NCI-H2171 treated with DMSO at 0.1 percent for 48 hours (cell line): Measurements from ENCODE around the gene AK5.

Source experiments
- DNase-seq: peaks from one replicate; lab custom pipeline; 2025; lab: John Stamatoyannopoulos, UW

The AK5 gene

GRCh38 chr1:77281491-77282186 is at the start of gene AK5:
Gene AK5 (plus strand): TSS chr1:77282019. CDS start chr1:77282314, 295 bp downstream.
- peak; percentile 69 for DNase-seq

GRCh38 chr1:77232829-77233228 is 49.0 kb upstream of the AK5 start:
- no peak for DNase-seq

- DNase-seq = no peak
These were observed 47.7 kb upstream of the AK5 start for GRCh38 chr1:77234096-77234495.

- no peak for DNase-seq
These were observed 46.9 kb upstream of the AK5 start for GRCh38 chr1:77234943-77235342.

GRCh38 chr1:77238462-77238861 is 43.4 kb upstream of the AK5 start:
- no peak for DNase-seq

- no peak for DNase-seq
These were observed 42.5 kb upstream of the AK5 start for GRCh38 chr1:77239311-77239710.

- DNase-seq = no peak
These were observed 36.0 kb upstream of the AK5 start for GRCh38 chr1:77245830-77246229.

- DNase-seq = no peak
These were observed 31.7 kb upstream of the AK5 start for GRCh38 chr1:77250126-77250525.

GRCh38 chr1:77253211-77253610 is 28.6 kb upstream of the AK5 start:
- DNase-seq = no peak

- no peak for DNase-seq
These were observed 18.1 kb upstream of the AK5 start for GRCh38 chr1:77263708-77264107.

GRCh38 chr1:77265180-77265579 is 16.6 kb upstream of the AK5 start:
- DNase-seq = no peak

- no peak for DNase-seq
These were observed 14.8 kb upstream of the AK5 start for GRCh38 chr1:77267035-77267434.

GRCh38 chr1:77271852-77272580 is 9.8 kb upstream of the AK5 start:
- DNase-seq = no peak

GRCh38 chr1:77273891-77274290 is 7.9 kb upstream of the AK5 start:
- DNase-seq = no peak

- DNase-seq = no peak
These were observed 6.6 kb upstream of the AK5 start for GRCh38 chr1:77275194-77275593.

GRCh38 chr1:77276941-77277340 is 4.9 kb upstream of the AK5 start:
- no peak for DNase-seq

GRCh38 chr1:77279929-77280328 is 1.9 kb upstream of the AK5 start:
- DNase-seq = no peak

- DNase-seq = no peak
These were observed 857 bp upstream of the AK5 start for GRCh38 chr1:77280962-77281361.

GRCh38 chr1:77282187-77282865 is 507 bp downstream of the AK5 start:
- peak; percentile 65 for DNase-seq

- DNase-seq = peak; percentile 44
These were observed 1.2 kb downstream of the AK5 start for GRCh38 chr1:77282866-77283539.

- DNase-seq = no peak
These were observed 2.0 kb downstream of the AK5 start for GRCh38 chr1:77283701-77284425.

GRCh38 chr1:77287535-77287934 is 5.7 kb downstream of the AK5 start:
- DNase-seq = no peak
